Endometrium (tissue), 2 donors: ENCODE data around the gene ARHGEF5.
"Not testable (repeated sequence)": the region's sequence is repeated elsewhere in the genome, so short reads cannot be mapped to it uniquely, and the experiment has no call there.

Source experiments
- FAIRE-seq: peaks from 2 replicates; lab custom pipeline; 2012; peaks lifted over from hg19 to GRCh38; lab: Jason Lieb, UNC
- donor health status: control.
- donor health status: control.

ARHGEF5 gene

GRCh38 chr7:144384071-144384470, 28.9 kb downstream of the ARHGEF5 start:
- no peak for FAIRE-seq

GRCh38 chr7:144384555-144385245, 29.5 kb downstream of the ARHGEF5 start:
- no peak for FAIRE-seq

GRCh38 chr7:144386741-144387140, 31.5 kb downstream of the ARHGEF5 start:
- no peak for FAIRE-seq

- FAIRE-seq = no peak
These were observed 33.7 kb downstream of the ARHGEF5 start for GRCh38 chr7:144388950-144389349.

GRCh38 chr7:144390481-144390880, 35.3 kb downstream of the ARHGEF5 start:
- FAIRE-seq = no peak

GRCh38 chr7:144391014-144391413, 35.8 kb downstream of the ARHGEF5 start:
- FAIRE-seq = no peak

GRCh38 chr7:144391823-144392255, 36.6 kb downstream of the ARHGEF5 start:
- FAIRE-seq = peak; percentile 69

GRCh38 chr7:144397086-144397485, 41.9 kb downstream of the ARHGEF5 start:
- no peak for FAIRE-seq

GRCh38 chr7:144398291-144398690, 43.1 kb downstream of the ARHGEF5 start:
- FAIRE-seq = no peak

GRCh38 chr7:144398911-144399310, 43.7 kb downstream of the ARHGEF5 start:
- no peak for FAIRE-seq

- FAIRE-seq = no peak
These were observed 44.7 kb downstream of the ARHGEF5 start for GRCh38 chr7:144399946-144400345.

- FAIRE-seq = no peak
These were observed 46.3 kb downstream of the ARHGEF5 start for GRCh38 chr7:144401490-144401889.

- no peak for FAIRE-seq
These were observed 47.9 kb downstream of the ARHGEF5 start for GRCh38 chr7:144403102-144403501.

GRCh38 chr7:144403649-144404061, 48.5 kb downstream of the ARHGEF5 start, which contains the start of gene NOBOX:
TSS of gene NOBOX (minus strand) at chr7:144403693.
- no peak for FAIRE-seq

- FAIRE-seq = peak; percentile 8
These were observed 49.7 kb downstream of the ARHGEF5 start for GRCh38 chr7:144404946-144405345.

GRCh38 chr7:144407266-144407931, 52.2 kb downstream of the ARHGEF5 start:
- no peak for FAIRE-seq

- FAIRE-seq = no peak
These were observed 52.9 kb downstream of the ARHGEF5 start for GRCh38 chr7:144408121-144408520.

- no peak for FAIRE-seq
These were observed 55.2 kb downstream of the ARHGEF5 start for GRCh38 chr7:144410441-144410840.

- no peak for FAIRE-seq
These were observed 59.6 kb downstream of the ARHGEF5 start for GRCh38 chr7:144414815-144415214.

- no peak for FAIRE-seq
These were observed 60.7 kb downstream of the ARHGEF5 start for GRCh38 chr7:144415858-144416257.

- FAIRE-seq = no peak
These were observed 61.1 kb downstream of the ARHGEF5 start for GRCh38 chr7:144416341-144416740.

- FAIRE-seq = not testable (repeated sequence)
These were observed 63.7 kb downstream of the ARHGEF5 start for GRCh38 chr7:144418931-144419330.

GRCh38 chr7:144427539-144427938, 72.3 kb downstream of the ARHGEF5 start:
- FAIRE-seq = not testable (repeated sequence)

GRCh38 chr7:144428431-144428830, 73.2 kb downstream of the ARHGEF5 start:
- FAIRE-seq = no peak
